ENCODE results near the gene CLSTN2.

The CLSTN2 gene

GRCh38 chr3:140571836-140572235 lies 636.9 kb downstream of the CLSTN2 start:
- Histone ChIP-seq H3F3A (ENCODE audit: insufficient read depth, low read length) (no peaks in the 10 kb centered on the region), H3K4me1 (ENCODE audit: low read length) (no peaks in the 10 kb centered on the region), H3K79me2 (ENCODE audit: low read length) (no peaks in the 10 kb centered on the region), H2AFZ (ENCODE audit: low read length) (no peak overlapping the region), H3K36me3 (replicated peaks; ENCODE audit: insufficient read depth, low read length) (no peaks in the 10 kb centered on the region), H3K9me3 (replicated peaks; ENCODE audit: insufficient read depth, low read length) (no peaks in the 10 kb centered on the region), H3K27me3 (replicated peaks; ENCODE audit: insufficient read depth, low read length) (no peaks in the 10 kb centered on the region), H3K27ac (ENCODE audit: low read length) (no peak overlapping the region), H3K4me2 (ENCODE audit: low read depth, low read length) (no peak overlapping the region), H4K20me1 (ENCODE audit: insufficient read depth, low read length) (no peaks in the 10 kb centered on the region), H3K4me3 (ENCODE audit: low read length) (no peak overlapping the region), H3K9me2 (replicated peaks; ENCODE audit: insufficient read depth, low read length) (no peaks in the 10 kb centered on the region), H3K9ac (ENCODE audit: low read length) (no peak overlapping the region)
- DNase-seq: no peak
- TF ChIP-seq EZH2 (optimal IDR thresholded peaks at IDR 0.05; ENCODE audit: low read depth, low read length): no peak
- TF ChIP-seq EZH2phosphoT487 (IDR thresholded peaks at IDR 0.05; ENCODE audit: low read length): no peak
- TF ChIP-seq CTCF (IDR thresholded peaks at IDR 0.05; ENCODE audit: low read length): no peak

- Histone ChIP-seq H3K79me2 (ENCODE audit: low read length) (no peaks in the 10 kb centered on the region), H3K27me3 (replicated peaks; ENCODE audit: insufficient read depth, low read length) (no peaks in the 10 kb centered on the region), H2AFZ (ENCODE audit: low read length) (no peak overlapping the region), H3K9me2 (replicated peaks; ENCODE audit: insufficient read depth, low read length) (no peaks in the 10 kb centered on the region), H3K27ac (ENCODE audit: low read length) (no peak overlapping the region), H3K36me3 (replicated peaks; ENCODE audit: insufficient read depth, low read length) (no peaks in the 10 kb centered on the region), H3K9me3 (replicated peaks; ENCODE audit: insufficient read depth, low read length) (no peaks in the 10 kb centered on the region), H3K4me2 (ENCODE audit: low read depth, low read length) (no peak overlapping the region), H3K4me1 (ENCODE audit: low read length) (no peaks in the 10 kb centered on the region), H4K20me1 (ENCODE audit: insufficient read depth, low read length) (no peaks in the 10 kb centered on the region), H3K9ac (ENCODE audit: low read length) (no peak overlapping the region), H3K4me3 (ENCODE audit: low read length) (no peak overlapping the region), H3F3A (ENCODE audit: insufficient read depth, low read length) (no peaks in the 10 kb centered on the region)
- TF ChIP-seq EZH2phosphoT487 (IDR thresholded peaks at IDR 0.05; ENCODE audit: low read length): no peak
- no peak for TF ChIP-seq EZH2 (optimal IDR thresholded peaks at IDR 0.05; ENCODE audit: low read depth, low read length)
- no peak for TF ChIP-seq CTCF (IDR thresholded peaks at IDR 0.05; ENCODE audit: low read length)
- no peak for DNase-seq
Measured at GRCh38 chr3:140572334-140572733, 637.3 kb downstream of the CLSTN2 start.

- H3K27ac ChIP-seq (ENCODE audit: low read length): no peak overlapping the region
- H3K9ac ChIP-seq (ENCODE audit: low read length): no peak overlapping the region
- no peaks in the 10 kb centered on the region for H3F3A ChIP-seq (ENCODE audit: insufficient read depth, low read length)
- no peak overlapping the region for H2AFZ ChIP-seq (ENCODE audit: low read length)
- no peak for DNase-seq
- no peak overlapping the region for H3K4me2 ChIP-seq (ENCODE audit: low read depth, low read length)
- no peaks in the 10 kb centered on the region for H3K9me3 ChIP-seq (replicated peaks; ENCODE audit: insufficient read depth, low read length)
- no peak for TF ChIP-seq EZH2 (optimal IDR thresholded peaks at IDR 0.05; ENCODE audit: low read depth, low read length)
- H3K79me2 ChIP-seq (ENCODE audit: low read length): no peaks in the 10 kb centered on the region
- no peaks in the 10 kb centered on the region for H3K9me2 ChIP-seq (replicated peaks; ENCODE audit: insufficient read depth, low read length)
- no peaks in the 10 kb centered on the region for H4K20me1 ChIP-seq (ENCODE audit: insufficient read depth, low read length)
- no peaks in the 10 kb centered on the region for H3K36me3 ChIP-seq (replicated peaks; ENCODE audit: insufficient read depth, low read length)
- H3K27me3 ChIP-seq (replicated peaks; ENCODE audit: insufficient read depth, low read length): no peaks in the 10 kb centered on the region
- no peak overlapping the region for H3K4me3 ChIP-seq (ENCODE audit: low read length)
- H3K4me1 ChIP-seq (ENCODE audit: low read length): no peaks in the 10 kb centered on the region
Measured at GRCh38 chr3:140573011-140573410, 638.0 kb downstream of the CLSTN2 start.

- Histone ChIP-seq H3K9me3 (replicated peaks; ENCODE audit: insufficient read depth, low read length) (no peaks in the 10 kb centered on the region), H3K36me3 (replicated peaks; ENCODE audit: insufficient read depth, low read length) (no peaks in the 10 kb centered on the region), H4K20me1 (ENCODE audit: insufficient read depth, low read length) (no peaks in the 10 kb centered on the region), H2AFZ (ENCODE audit: low read length) (no peak overlapping the region), H3K4me3 (ENCODE audit: low read length) (no peak overlapping the region), H3K4me1 (ENCODE audit: low read length) (no peaks in the 10 kb centered on the region), H3K27ac (ENCODE audit: low read length) (no peak overlapping the region), H3K9me2 (replicated peaks; ENCODE audit: insufficient read depth, low read length) (no peaks in the 10 kb centered on the region), H3K9ac (ENCODE audit: low read length) (no peak overlapping the region), H3K27me3 (replicated peaks; ENCODE audit: insufficient read depth, low read length) (no peaks in the 10 kb centered on the region), H3F3A (ENCODE audit: insufficient read depth, low read length) (no peaks in the 10 kb centered on the region), H3K4me2 (ENCODE audit: low read depth, low read length) (no peak overlapping the region), H3K79me2 (ENCODE audit: low read length) (no peaks in the 10 kb centered on the region)
- DNase-seq: no peak
- no peak for TF ChIP-seq EZH2 (optimal IDR thresholded peaks at IDR 0.05; ENCODE audit: low read depth, low read length)
- TF ChIP-seq EZH2phosphoT487 (IDR thresholded peaks at IDR 0.05; ENCODE audit: low read length): no peak
- TF ChIP-seq CTCF (IDR thresholded peaks at IDR 0.05; ENCODE audit: low read length): no peak
Measured at GRCh38 chr3:140574375-140574774, 639.4 kb downstream of the CLSTN2 start.

All from MM.1S (cell line).